NCI-H446 treated with DMSO at 0.1 percent for 48 hours (cell line): ENCODE results near the gene RFX3.
A peak's percentile ranks its signal among the peaks of the same experiment; 100 is the strongest.

Source experiments
- DNase-seq: peaks from one replicate; lab custom pipeline; 2025; lab: John Stamatoyannopoulos, UW

The RFX3 gene

GRCh38 chr9:3433754-3434153 is 92.0 kb downstream of the RFX3 start:
- no peak for DNase-seq

- no peak for DNase-seq
Measured at GRCh38 chr9:3433066-3433465, 92.7 kb downstream of the RFX3 start.

GRCh38 chr9:3431890-3432289 is 93.9 kb downstream of the RFX3 start:
- DNase-seq: no peak

- DNase-seq: no peak
Measured at GRCh38 chr9:3419893-3420292, 105.9 kb downstream of the RFX3 start.

- no peak for DNase-seq
Measured at GRCh38 chr9:3415906-3416305, 109.9 kb downstream of the RFX3 start.

- DNase-seq: no peak
Measured at GRCh38 chr9:3413984-3414383, 111.8 kb downstream of the RFX3 start.

GRCh38 chr9:3410461-3410860 is 115.3 kb downstream of the RFX3 start:
- no peak for DNase-seq

- no peak for DNase-seq
Measured at GRCh38 chr9:3409453-3409852, 116.3 kb downstream of the RFX3 start.

GRCh38 chr9:3403315-3403714 is 122.5 kb downstream of the RFX3 start:
- DNase-seq: no peak

- peak; percentile 94 for DNase-seq
Measured at GRCh38 chr9:3401221-3401954, 124.4 kb downstream of the RFX3 start.

- no peak for DNase-seq
Measured at GRCh38 chr9:3398232-3398648, 127.6 kb downstream of the RFX3 start.

- DNase-seq: no peak
Measured at GRCh38 chr9:3397766-3398165, 128.0 kb downstream of the RFX3 start.

GRCh38 chr9:3391414-3391813 is 134.4 kb downstream of the RFX3 start:
- DNase-seq: no peak

GRCh38 chr9:3386753-3387152 is 139.0 kb downstream of the RFX3 start:
- DNase-seq: no peak

GRCh38 chr9:3385871-3386270 is 139.9 kb downstream of the RFX3 start:
- DNase-seq: no peak

GRCh38 chr9:3371842-3372241 is 154.0 kb downstream of the RFX3 start:
- no peak for DNase-seq

- no peak for DNase-seq
Measured at GRCh38 chr9:3370715-3371114, 155.1 kb downstream of the RFX3 start.

GRCh38 chr9:3367185-3367584 is 158.6 kb downstream of the RFX3 start:
- no peak for DNase-seq

GRCh38 chr9:3361689-3362392 is 164.0 kb downstream of the RFX3 start:
- DNase-seq: no peak

- DNase-seq: no peak
Measured at GRCh38 chr9:3361116-3361515, 164.7 kb downstream of the RFX3 start.

- DNase-seq: no peak
Measured at GRCh38 chr9:3360245-3360644, 165.6 kb downstream of the RFX3 start.

GRCh38 chr9:3359778-3360177 is 166.0 kb downstream of the RFX3 start:
- no peak for DNase-seq

- no peak for DNase-seq
Measured at GRCh38 chr9:3359048-3359692, 166.6 kb downstream of the RFX3 start.
